DOHH2 (cell line): ENCODE data around the gene CEP57L1.

ENCODE experiments used
- H3F3A ChIP-seq: fragments of 200-600 bp; sonication (generic), shearing (Covaris generic); 2 replicates; pipeline ENCODE4 v1.6.0; 2016; ENCODE audit warnings: antibody characterized with exemption, mild to moderate bottlenecking; ENCODE audit not compliant: control insufficient read depth, insufficient read depth
- H3K27ac ChIP-seq: fragments of 200-600 bp; sonication (generic); 2 replicates; pipeline ENCODE4 v1.5.1; 2014; ENCODE audit warnings: low read depth, mild to moderate bottlenecking, low read length, moderate library complexity
- H3K27me3 ChIP-seq: fragments of 200-600 bp; sonication (generic); 2 replicates; pipeline ENCODE4 v1.6.1; 2014; ENCODE audit warnings: mild to moderate bottlenecking, low read length, mixed read lengths; ENCODE audit not compliant: control insufficient read depth
- H3K36me3 ChIP-seq: fragments of 200-600 bp; sonication (generic); 2 replicates; pipeline ENCODE4 v1.6.1; 2014; ENCODE audit warnings: mild to moderate bottlenecking, low read length, moderate library complexity, mixed read lengths; ENCODE audit not compliant: control insufficient read depth
- H3K4me1 ChIP-seq: fragments of 200-600 bp; sonication (generic); 2 replicates; pipeline ENCODE4 v1.6.1; 2014; ENCODE audit warnings: mild to moderate bottlenecking, low read length, mixed read lengths; ENCODE audit not compliant: control insufficient read depth
- H3K4me2 ChIP-seq: fragments of 200-600 bp; sonication (generic); 2 replicates; pipeline ENCODE4 v1.6.0; 2014; ENCODE audit warnings: mild to moderate bottlenecking, low read length, moderate library complexity
- H3K4me3 ChIP-seq: fragments of 200-600 bp; sonication (generic); 2 replicates; pipeline ENCODE4 v1.5.1; 2014; ENCODE audit warnings: mild to moderate bottlenecking, low read length, mixed read lengths
- H3K79me2 ChIP-seq: fragments of 200-600 bp; sonication (generic); 2 replicates; pipeline ENCODE4 v1.6.1; 2014; ENCODE audit warnings: mild to moderate bottlenecking, low read length, mixed read lengths; ENCODE audit not compliant: control insufficient read depth
- H3K9me2 ChIP-seq: fragments of 200-600 bp; sonication (generic); replicated peaks from 2 replicates; pipeline ENCODE4 v1.6.1; 2014; ENCODE audit warnings: mild to moderate bottlenecking, low read length, mixed read lengths; ENCODE audit not compliant: control insufficient read depth
- H3K9me3 ChIP-seq: fragments of 200-600 bp; sonication (generic); 2 replicates; pipeline ENCODE4 v1.6.1; 2014; ENCODE audit warnings: antibody characterized with exemption, low read length, mixed read lengths; ENCODE audit not compliant: control insufficient read depth, insufficient read depth
- H4K20me1 ChIP-seq: fragments of 200-600 bp; sonication (generic); 2 replicates; pipeline ENCODE4 v1.6.0; 2014; ENCODE audit warnings: low read depth, mild to moderate bottlenecking, antibody characterized with exemption, low read length, moderate library complexity; ENCODE audit not compliant: control insufficient read depth, insufficient read depth
- EZH2phosphoT487 ChIP-seq: fragments of 200-600 bp; sonication (generic); IDR thresholded peaks from 2 replicates; pipeline ENCODE4 v1.6.1; 2017; ENCODE audit warnings: borderline replicate concordance, mild to moderate bottlenecking, antibody characterized with exemption, low read length, moderate library complexity, mixed read lengths
- TF ChIP-seq, protein P1 (sequence below): fragments of 200-600 bp; sonication (generic); IDR thresholded peaks from one replicate; pipeline ENCODE4 v1.5.1; 2014; ENCODE audit warnings: antibody characterized with exemption, mild to moderate bottlenecking, low read depth, low read length; ENCODE audit not compliant: poor library complexity, severe bottlenecking

CEP57L1 gene

DNA sequence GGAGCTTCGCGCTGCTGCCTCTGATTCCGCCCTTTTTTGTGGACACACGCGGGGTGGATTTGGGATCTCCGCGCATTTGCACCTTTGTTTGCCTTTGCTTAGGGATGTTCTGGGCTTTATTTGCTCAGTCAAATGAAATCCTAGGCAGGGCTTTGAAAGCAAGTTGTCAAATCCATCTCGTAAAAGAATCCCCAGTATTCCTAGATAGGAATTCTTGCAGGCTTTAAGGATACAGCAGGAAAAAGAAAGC lies 453 bp downstream of the CEP57L1 start:
- Histone ChIP-seq H3K4me3 (peak overlapping the region; percentile 98), H3K27ac (peak overlapping the region; percentile 82)

DNA sequence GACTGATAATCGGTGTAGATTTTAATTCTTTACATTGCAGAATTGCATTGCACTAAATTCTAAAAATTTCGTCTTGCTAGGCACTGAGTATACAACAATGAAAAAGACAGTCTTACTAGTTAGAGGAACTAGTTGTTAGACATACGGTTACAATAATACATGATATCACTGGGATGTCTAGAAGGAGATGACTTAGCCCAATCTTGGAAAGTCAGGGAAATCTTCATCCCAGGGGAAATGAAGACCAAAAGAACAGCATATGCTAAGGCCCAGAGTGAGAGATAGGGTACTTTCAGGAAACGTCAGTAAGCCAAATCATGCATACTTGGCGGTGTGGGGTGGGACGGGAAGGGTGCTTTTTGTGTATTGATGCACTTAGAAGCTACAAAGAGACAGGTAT lies 901 bp downstream of the CEP57L1 start:
- peaks cover 20% of the 10 kb centered on the region for H3K79me2 ChIP-seq
- peak overlapping the region; percentile 91 for H3K4me2 ChIP-seq
- H4K20me1 ChIP-seq: no peaks in the 10 kb centered on the region
- H3K27ac ChIP-seq: no peak overlapping the region
- peaks cover 3% of the 10 kb centered on the region for H3K36me3 ChIP-seq
- peaks cover 7% of the 10 kb centered on the region; the same call in 1 of the 2 replicates for H3F3A ChIP-seq
- no peaks in the 10 kb centered on the region for H3K9me3 ChIP-seq
- peaks cover 27% of the 10 kb centered on the region for H3K4me1 ChIP-seq
- H3K9me2 ChIP-seq: no peaks in the 10 kb centered on the region
- TF ChIP-seq, protein P1, sequence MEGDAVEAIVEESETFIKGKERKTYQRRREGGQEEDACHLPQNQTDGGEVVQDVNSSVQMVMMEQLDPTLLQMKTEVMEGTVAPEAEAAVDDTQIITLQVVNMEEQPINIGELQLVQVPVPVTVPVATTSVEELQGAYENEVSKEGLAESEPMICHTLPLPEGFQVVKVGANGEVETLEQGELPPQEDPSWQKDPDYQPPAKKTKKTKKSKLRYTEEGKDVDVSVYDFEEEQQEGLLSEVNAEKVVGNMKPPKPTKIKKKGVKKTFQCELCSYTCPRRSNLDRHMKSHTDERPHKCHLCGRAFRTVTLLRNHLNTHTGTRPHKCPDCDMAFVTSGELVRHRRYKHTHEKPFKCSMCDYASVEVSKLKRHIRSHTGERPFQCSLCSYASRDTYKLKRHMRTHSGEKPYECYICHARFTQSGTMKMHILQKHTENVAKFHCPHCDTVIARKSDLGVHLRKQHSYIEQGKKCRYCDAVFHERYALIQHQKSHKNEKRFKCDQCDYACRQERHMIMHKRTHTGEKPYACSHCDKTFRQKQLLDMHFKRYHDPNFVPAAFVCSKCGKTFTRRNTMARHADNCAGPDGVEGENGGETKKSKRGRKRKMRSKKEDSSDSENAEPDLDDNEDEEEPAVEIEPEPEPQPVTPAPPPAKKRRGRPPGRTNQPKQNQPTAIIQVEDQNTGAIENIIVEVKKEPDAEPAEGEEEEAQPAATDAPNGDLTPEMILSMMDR: no peak
- no peak for TF ChIP-seq EZH2phosphoT487
- peaks cover 8% of the 10 kb centered on the region; the same call in 1 of the 2 replicates for H3K27me3 ChIP-seq
- H3K4me3 ChIP-seq: peak overlapping the region; percentile 98

More for the DNA sequence above, 453 bp downstream of the CEP57L1 start:
- Histone ChIP-seq H4K20me1 (no peaks in the 10 kb centered on the region), H3K9me3 (no peaks in the 10 kb centered on the region), H3K79me2 (peaks cover 20% of the 10 kb centered on the region), H3K27me3 (peaks cover 8% of the 10 kb centered on the region; the same call in 1 of the 2 replicates), H3K9me2 (no peaks in the 10 kb centered on the region), H3K36me3 (peaks cover 3% of the 10 kb centered on the region), H3F3A (peaks cover 7% of the 10 kb centered on the region; the same call in 1 of the 2 replicates), H3K4me2 (peak overlapping the region; percentile 91), H3K4me1 (peaks cover 27% of the 10 kb centered on the region)
- TF ChIP-seq, protein P1: no peak
- no peak for TF ChIP-seq EZH2phosphoT487

DNA sequence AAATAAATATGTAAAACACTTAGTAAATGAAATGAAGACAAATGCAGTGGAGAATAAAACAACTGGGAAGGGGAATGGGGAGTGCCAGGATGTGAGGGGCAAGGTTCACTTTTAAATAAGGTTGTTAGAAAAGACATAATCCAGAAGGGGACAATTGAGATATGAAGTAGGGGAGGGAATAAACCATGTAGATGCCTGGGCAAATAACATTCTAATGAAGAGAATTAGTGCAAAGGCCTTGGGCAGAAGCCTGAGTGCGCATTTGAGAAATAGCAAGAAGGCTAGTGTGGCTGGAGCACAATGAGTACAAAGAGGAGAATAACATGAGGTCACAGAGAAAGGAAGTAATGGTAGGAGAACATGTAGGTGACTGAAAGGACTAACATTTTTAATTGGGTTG lies 2.4 kb downstream of the CEP57L1 start:
- Histone ChIP-seq H3K4me3 (no peak overlapping the region), H3K9me2 (no peaks in the 10 kb centered on the region), H3F3A (peaks cover 7% of the 10 kb centered on the region; the same call in 1 of the 2 replicates), H3K79me2 (peaks cover 24% of the 10 kb centered on the region), H3K36me3 (peaks cover 3% of the 10 kb centered on the region), H3K4me2 (no peak overlapping the region), H3K9me3 (no peaks in the 10 kb centered on the region), H3K4me1 (peaks cover 21% of the 10 kb centered on the region), H4K20me1 (no peaks in the 10 kb centered on the region), H3K27me3 (peaks cover 3% of the 10 kb centered on the region; the same call in 1 of the 2 replicates), H3K27ac (no peak overlapping the region)
- no peak for TF ChIP-seq EZH2phosphoT487

DNA sequence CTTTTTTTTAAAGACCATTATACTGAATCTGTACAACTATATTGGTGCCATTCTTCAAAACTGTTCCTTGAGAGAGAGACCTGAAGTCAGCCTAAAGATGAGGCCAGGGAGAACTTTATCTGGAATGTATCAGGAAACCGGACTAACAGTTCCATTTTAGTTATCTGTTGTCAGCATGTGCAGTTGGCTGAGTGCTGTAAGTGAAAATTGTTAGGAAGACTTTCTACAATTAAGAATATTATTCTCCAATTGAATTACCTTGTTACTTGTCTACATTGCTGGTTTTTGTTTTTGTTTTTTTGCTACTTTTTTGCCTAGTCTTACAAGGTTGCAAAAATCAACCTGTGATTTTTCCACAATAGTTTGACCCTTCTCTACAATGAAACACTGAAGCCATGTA lies 7.5 kb downstream of the CEP57L1 start:
- H3K4me3 ChIP-seq: no peak overlapping the region
- H3K27ac ChIP-seq: no peak overlapping the region
- H3K4me1 ChIP-seq: peaks cover 7% of the 10 kb centered on the region
- H3K4me2 ChIP-seq: no peak overlapping the region
- peaks cover 15% of the 10 kb centered on the region for H3K79me2 ChIP-seq
- H3K9me2 ChIP-seq: no peaks in the 10 kb centered on the region
- no peaks in the 10 kb centered on the region; the same call in 1 of the 2 replicates for H3K36me3 ChIP-seq
- H3F3A ChIP-seq: no peaks in the 10 kb centered on the region
- H3K27me3 ChIP-seq: no peaks in the 10 kb centered on the region
- H3K9me3 ChIP-seq: no peaks in the 10 kb centered on the region
- H4K20me1 ChIP-seq: no peaks in the 10 kb centered on the region
- TF ChIP-seq, protein P1: no peak
- no peak for TF ChIP-seq EZH2phosphoT487
